Esophagus muscularis mucosa (tissue), 4 donors: ENCODE results near the gene JARID2. TPM values are rescaled to one million over a fixed set of nuclear protein-coding genes. Genes with fewer than 3 reads are reported as not detected.

Experiments used
- DNase-seq: peaks from one replicate; pipeline ENCODE4 v3.0.0-alpha.2; 2017; ENCODE audit errors: extremely low spot score
- H3K27ac ChIP-seq, 4 donors: fragments of 200-600 bp; sonication (generic); replicated peaks in 1 of 4; 1 replicate in 3 of 4; 2 replicates in 1 of 4; pipeline ENCODE4 v1.5.1; 2016 to 2019; ENCODE audit warnings: mild to moderate bottlenecking in 1 of 4
- H3K27me3 ChIP-seq, 4 donors: fragments of 200-600 bp; sonication (generic); one replicate each; pipeline versions ENCODE4 v1.5.1 to v1.6.0; 2016 to 2019
- H3K36me3 ChIP-seq, 4 donors: fragments of 200-600 bp; sonication (generic); one replicate each; pipeline ENCODE4 v1.5.1; 2016 to 2019
- H3K4me1 ChIP-seq, 4 donors: fragments of 200-600 bp; sonication (generic); one replicate each; pipeline ENCODE4 v1.5.1; 2016 to 2019
- H3K4me3 ChIP-seq, 4 donors: fragments of 200-600 bp; sonication (generic); 1 replicate in 2 of 4; 2 replicates in 2 of 4; pipeline ENCODE4 v1.5.1; 2016 to 2019; ENCODE audit warnings: mild to moderate bottlenecking in 4 of 4, moderate library complexity in 1 of 4
- H3K9me3 ChIP-seq, 4 donors: fragments of 200-600 bp; sonication (generic); 1 replicate in 3 of 4; 2 replicates in 1 of 4; pipeline ENCODE4 v1.5.1; 2016 to 2019
- CTCF ChIP-seq, 3 experiments: fragments of 200-600 bp in 2 of 3; fragments of 450-650 bp in 1 of 3; sonication (generic) in 2 of 3; IDR thresholded peaks; one replicate each; pipeline ENCODE4 v1.5.1; 2017 to 2019; ENCODE audit warnings: antibody characterized with exemption in 3 of 3, mild to moderate bottlenecking in 2 of 3, moderate library complexity in 1 of 3
- EP300 ChIP-seq: sonication (generic); formaldehyde crosslinking; IDR thresholded peaks from one replicate; pipeline ENCODE4 v1.6.1; 2017; ENCODE audit warnings: antibody characterized with exemption
- POLR2A ChIP-seq: fragments of 450-650 bp; IDR thresholded peaks from one replicate; pipeline ENCODE4 v1.6.1; 2017; ENCODE audit warnings: antibody characterized with exemption, moderate library complexity, mild to moderate bottlenecking, low read depth
- POLR2AphosphoS5 ChIP-seq, 2 donors: sonication (generic); formaldehyde crosslinking; IDR thresholded peaks; one replicate each; pipeline ENCODE4 v1.6.1; 2017; ENCODE audit warnings: antibody characterized with exemption in 2 of 2
- WGBS: methylation state at CpG from one replicate; pipeline ENCODE4 v1.1.5; 2018; 5-methylcytosine and 5-hydroxymethylcytosine counted together
- intact Hi-C: fragments of 100-400 bp; cut with DNase I; formaldehyde crosslinking; loops from one replicate; pipeline ENCODE4 v1.15.1; 2023
- total RNA-seq, 4 donors: library from RNA; depleted of rRNA; stranded (reverse); fragments of >200 nt; gene quantifications; one replicate each; pipeline versions ENCODE4 v1.1.0 to v1.2.1, GENCODE V29; 2016

Gene JARID2
- total RNA-seq, 4 donors from 2014 or later, result 5.8 to 10.4 (median 8.1) TPM

- peaks cover 39 to 96% (median 87%) of the 10 kb centered on the region in 4 donors for H3K36me3 ChIP-seq
- H3K27ac ChIP-seq, result no peak overlapping the region
- 96% methylated on average over 4 of the region's 6 CpGs for WGBS
- H3K4me3 ChIP-seq, result no peak overlapping the region
- no peaks in the 10 kb centered on the region for H3K9me3 ChIP-seq
- DNase-seq, result no peak
- no peaks in the 10 kb centered on the region for H3K27me3 ChIP-seq
- TF ChIP-seq POLR2AphosphoS5 (IDR thresholded peaks at IDR 0.05), result no peak
- no peak for TF ChIP-seq CTCF (IDR thresholded peaks at IDR 0.05)
- no peak for TF ChIP-seq EP300
- no peak for TF ChIP-seq POLR2A
- intact Hi-C loops, result no loop called here
- peaks cover 0 to 8% (median 0%) of the 10 kb centered on the region in 4 donors for H3K4me1 ChIP-seq
These were observed 269.4 kb downstream of the JARID2 start for GRCh38 chr6:15515226-15515625.

DNA sequence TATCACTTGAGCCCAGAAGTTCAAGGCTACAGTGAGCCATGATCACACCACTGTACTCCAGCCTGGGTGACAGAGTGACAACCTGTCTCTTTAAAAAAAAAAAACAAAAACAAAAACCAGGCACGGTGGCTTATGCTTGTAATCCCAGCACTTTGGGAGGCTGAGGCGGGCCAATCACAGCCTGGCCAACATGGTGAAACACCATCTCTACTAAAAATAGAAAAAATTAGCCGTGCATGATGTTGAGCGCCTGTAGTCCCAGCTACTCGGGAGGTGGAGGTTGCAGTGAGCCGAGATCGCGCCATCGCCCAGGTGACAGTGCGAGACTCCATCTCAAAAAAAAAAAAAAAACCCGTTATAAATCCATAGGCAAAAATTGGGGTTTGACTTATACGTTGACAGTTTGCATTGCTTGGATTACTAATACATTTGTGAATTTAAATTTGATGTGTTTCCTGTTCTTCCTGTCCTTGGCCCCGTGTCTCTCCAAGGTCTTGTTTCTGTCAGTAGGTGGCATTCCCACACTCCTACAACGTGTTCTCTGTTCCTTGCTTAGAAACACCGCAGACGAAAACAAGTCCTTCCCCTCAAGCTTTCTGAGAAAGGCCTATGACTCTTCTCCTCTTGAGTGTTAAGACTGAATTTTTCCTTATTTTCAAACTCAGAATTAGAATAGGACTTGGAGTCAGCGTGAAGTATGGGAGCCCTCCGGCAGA, 269.9 kb downstream of the JARID2 start:
- intact Hi-C loops, result no loop called here

GRCh38 chr6:15516378-15516777, 270.5 kb downstream of the JARID2 start:
- peaks cover 39 to 96% (median 85%) of the 10 kb centered on the region in 4 donors for H3K36me3 ChIP-seq
- H3K27ac ChIP-seq, result no peak overlapping the region
- no peak for DNase-seq
- intact Hi-C loops, result no loop called here
- H3K4me3 ChIP-seq, result no peak overlapping the region
- 96% methylated on average over 7 of the region's 13 CpGs for WGBS
- H3K27me3 ChIP-seq, result no peaks in the 10 kb centered on the region
- no peaks in the 10 kb centered on the region for H3K9me3 ChIP-seq
- H3K4me1 ChIP-seq, result peaks cover 0 to 6% (median 5%) of the 10 kb centered on the region in 4 donors
- TF ChIP-seq POLR2A (no peak), CTCF (IDR thresholded peaks at IDR 0.05) (no peak), POLR2AphosphoS5 (IDR thresholded peaks at IDR 0.05) (no peak), EP300 (no peak)

More for the DNA sequence above, 269.9 kb downstream of the JARID2 start:
- Histone ChIP-seq H3K27me3 (no peaks in the 10 kb centered on the region), H3K36me3 (peaks cover 39 to 96% (median 89%) of the 10 kb centered on the region in 4 donors), H3K4me3 (no peak overlapping the region), H3K27ac (no peak overlapping the region), H3K9me3 (no peaks in the 10 kb centered on the region), H3K4me1 (peaks cover 0 to 6% (median 0%) of the 10 kb centered on the region in 4 donors)
- WGBS, result 90% methylated on average over 18 of the region's 18 CpGs
- TF ChIP-seq POLR2A (no peak), POLR2AphosphoS5 (IDR thresholded peaks at IDR 0.05) (no peak), EP300 (no peak), CTCF (IDR thresholded peaks at IDR 0.05) (no peak)
- DNase-seq, result no peak

- Histone ChIP-seq H3K4me3 (no peak overlapping the region), H3K36me3 (peaks cover 37 to 96% (median 81%) of the 10 kb centered on the region in 4 donors), H3K27ac (no peak overlapping the region), H3K27me3 (no peaks in the 10 kb centered on the region), H3K9me3 (no peaks in the 10 kb centered on the region), H3K4me1 (peaks cover 6 to 12% (median 8%) of the 10 kb centered on the region in 4 donors)
- no peak for TF ChIP-seq POLR2AphosphoS5 (IDR thresholded peaks at IDR 0.05)
- TF ChIP-seq EP300, result no peak
- intact Hi-C loops, result no loop called here
- 93% methylated on average over 21 of the region's 29 CpGs for WGBS
- DNase-seq, result no peak
These were observed 271.2 kb downstream of the JARID2 start for GRCh38 chr6:15516923-15517560.

DNA sequence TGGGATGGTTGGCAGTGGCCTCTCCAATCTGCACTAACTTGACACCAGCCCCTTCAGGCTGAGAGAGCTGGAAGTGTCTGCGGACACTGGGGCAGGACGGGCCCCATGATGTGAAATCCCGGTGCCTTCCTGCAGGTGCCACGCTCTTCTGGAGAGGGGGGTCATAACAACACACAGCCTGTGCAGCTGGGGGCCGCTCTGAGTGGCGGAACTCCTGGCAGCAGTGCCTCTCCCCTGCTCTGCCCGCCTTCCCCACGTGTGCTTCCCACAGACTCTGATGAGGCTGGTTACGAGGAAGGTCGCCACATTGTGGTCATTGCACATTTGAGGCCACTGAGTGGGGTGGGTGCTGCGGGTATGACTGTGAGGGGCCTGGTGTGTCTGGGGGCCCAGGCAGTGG, 271.7 kb downstream of the JARID2 start:
- WGBS, result 89% methylated on average over 3 of the region's 11 CpGs
- no peaks in the 10 kb centered on the region for H3K27me3 ChIP-seq
- intact Hi-C loops, result no loop called here
- TF ChIP-seq POLR2AphosphoS5 (IDR thresholded peaks at IDR 0.05), result no peak
- no peak for TF ChIP-seq EP300
- no peak for TF ChIP-seq POLR2A
- TF ChIP-seq CTCF (IDR thresholded peaks at IDR 0.05), result no peak
- DNase-seq, result no peak
- no peak overlapping the region for H3K4me3 ChIP-seq
- H3K27ac ChIP-seq, result no peak overlapping the region
- H3K4me1 ChIP-seq, result peaks cover 6 to 16% (median 13%) of the 10 kb centered on the region in 4 donors
- no peaks in the 10 kb centered on the region for H3K9me3 ChIP-seq
- peaks cover 31 to 93% (median 82%) of the 10 kb centered on the region in 4 donors for H3K36me3 ChIP-seq
